Thyroid gland (tissue), 4 donors: Measurements from ENCODE around the gene DPP7. TPM values are rescaled to one million over a fixed set of nuclear protein-coding genes. Genes with fewer than 3 reads are reported as not detected.

Source experiments
- DNase-seq, 2 donors: peaks; one replicate each; pipeline ENCODE4 v3.0.0-alpha.2; 2019
- H3K27ac ChIP-seq, 3 donors: fragments of 200-600 bp; sonication (generic); 1 replicate in 2 of 3; 2 replicates in 1 of 3; pipeline ENCODE4 v1.5.1; 2016 to 2019; ENCODE audit warnings: mild to moderate bottlenecking in 1 of 3, moderate library complexity in 1 of 3
- H3K27me3 ChIP-seq: fragments of 200-600 bp; sonication (generic); one replicate; pipeline ENCODE4 v1.5.1; 2019
- H3K36me3 ChIP-seq, 2 donors: fragments of 200-600 bp; sonication (generic); one replicate each; pipeline ENCODE4 v1.5.1; 2016 to 2019
- H3K4me1 ChIP-seq, 2 donors: fragments of 200-600 bp; sonication (generic); one replicate each; pipeline ENCODE4 v1.5.1; 2017 to 2019
- H3K4me3 ChIP-seq, 3 donors: fragments of 200-600 bp; sonication (generic); replicated peaks in 1 of 3; 1 replicate in 2 of 3; 2 replicates in 1 of 3; pipeline ENCODE4 v1.5.1; 2016; ENCODE audit warnings: mild to moderate bottlenecking in 1 of 3
- H3K9me3 ChIP-seq: fragments of 200-600 bp; sonication (generic); one replicate; pipeline ENCODE4 v1.5.1; 2017
- POLR2A ChIP-seq, 2 donors: fragments of 450-650 bp; IDR thresholded peaks; one replicate each; pipeline ENCODE4 v1.6.1; 2017; ENCODE audit warnings: antibody characterized with exemption in 2 of 2, mild to moderate bottlenecking in 2 of 2, moderate library complexity in 1 of 2
- WGBS, 2 donors: methylation state at CpG; one replicate each; pipeline ENCODE4 v1.1.5; 2017; 5-methylcytosine and 5-hydroxymethylcytosine counted together
- intact Hi-C: fragments of 100-400 bp; cut with DNase I; formaldehyde crosslinking; loops from one replicate; pipeline ENCODE4 v1.15.1; 2023
- total RNA-seq, 4 donors: library from RNA; depleted of rRNA; stranded (reverse); fragments of >200 nt; gene quantifications; one replicate each; pipeline ENCODE4 v1.2.3, GENCODE V29; 2016
- TF ChIP-seq, protein P1 (sequence below), 6 experiments: fragments of 200-600 bp in 3 of 6; fragments of 450-650 bp in 3 of 6; sonication (generic) in 3 of 6; IDR thresholded peaks; one replicate each; pipeline ENCODE4 v1.5.1; 2016 to 2019; ENCODE audit warnings: antibody characterized with exemption in 6 of 6, mild to moderate bottlenecking in 2 of 6, inconsistent platforms in 1 of 6, moderate library complexity in 1 of 6

Gene DPP7
- total RNA-seq, 4 donors from 2014 or later = 120 to 209 (median 157) TPM

GRCh38 chr9:137116027-137116507, 1.5 kb upstream of the DPP7 start:
- DNase-seq = no peak
- Histone ChIP-seq H3K9me3 (no peaks in the 10 kb centered on the region), H3K27me3 (no peaks in the 10 kb centered on the region), H3K4me1 (peaks cover 5 to 10% of the 10 kb centered on the region in 2 donors), H3K27ac (no peak overlapping the region), H3K4me3 (no peak overlapping the region), H3K36me3 (peaks cover 4 to 13% of the 10 kb centered on the region in 2 donors)
- intact Hi-C loops = loop anchor here (5.0 kb wide), 1 partner anchor 116 kb away; the partner anchor contains the start of gene SLC34A3
- TF ChIP-seq, protein P1, sequence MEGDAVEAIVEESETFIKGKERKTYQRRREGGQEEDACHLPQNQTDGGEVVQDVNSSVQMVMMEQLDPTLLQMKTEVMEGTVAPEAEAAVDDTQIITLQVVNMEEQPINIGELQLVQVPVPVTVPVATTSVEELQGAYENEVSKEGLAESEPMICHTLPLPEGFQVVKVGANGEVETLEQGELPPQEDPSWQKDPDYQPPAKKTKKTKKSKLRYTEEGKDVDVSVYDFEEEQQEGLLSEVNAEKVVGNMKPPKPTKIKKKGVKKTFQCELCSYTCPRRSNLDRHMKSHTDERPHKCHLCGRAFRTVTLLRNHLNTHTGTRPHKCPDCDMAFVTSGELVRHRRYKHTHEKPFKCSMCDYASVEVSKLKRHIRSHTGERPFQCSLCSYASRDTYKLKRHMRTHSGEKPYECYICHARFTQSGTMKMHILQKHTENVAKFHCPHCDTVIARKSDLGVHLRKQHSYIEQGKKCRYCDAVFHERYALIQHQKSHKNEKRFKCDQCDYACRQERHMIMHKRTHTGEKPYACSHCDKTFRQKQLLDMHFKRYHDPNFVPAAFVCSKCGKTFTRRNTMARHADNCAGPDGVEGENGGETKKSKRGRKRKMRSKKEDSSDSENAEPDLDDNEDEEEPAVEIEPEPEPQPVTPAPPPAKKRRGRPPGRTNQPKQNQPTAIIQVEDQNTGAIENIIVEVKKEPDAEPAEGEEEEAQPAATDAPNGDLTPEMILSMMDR (IDR thresholded peaks at IDR 0.05) = no peak
- no peak for TF ChIP-seq POLR2A (IDR thresholded peaks at IDR 0.05)
- WGBS, 2 donors = 63% methylated on average over 3 of the region's 6 CpGs; no CpG with 5 or more reads in 1 of the 2 donors

DNA sequence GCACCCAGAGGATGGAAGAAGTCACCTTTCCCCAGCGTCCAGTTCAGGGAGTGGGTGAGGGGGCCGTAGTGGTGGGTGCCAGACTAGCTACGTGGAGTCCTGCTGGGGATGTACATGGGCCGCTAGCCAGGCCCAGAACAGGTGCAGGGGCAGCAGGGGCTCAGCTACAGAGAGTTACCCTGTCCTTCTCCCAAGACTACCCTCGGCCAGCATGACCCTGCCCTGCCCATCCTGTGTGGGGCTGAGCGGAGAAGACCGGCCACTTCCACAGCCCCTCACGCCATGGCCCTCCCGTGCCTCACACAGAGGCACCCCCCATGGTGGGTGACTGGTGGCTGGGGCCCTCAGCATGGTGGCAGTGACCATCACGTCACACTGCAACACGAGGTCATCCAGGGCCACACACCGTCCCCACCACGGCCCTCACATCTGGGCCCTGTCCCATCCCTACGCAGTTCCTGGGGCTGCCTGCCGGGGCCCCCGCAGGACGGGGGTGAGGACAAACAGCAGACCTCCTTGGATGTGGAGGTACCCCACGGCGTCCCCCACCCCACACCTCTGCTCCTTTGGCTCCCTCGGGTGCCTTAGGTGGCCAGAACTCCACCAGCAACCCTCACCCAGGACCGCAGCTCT, 977 bp upstream of the DPP7 start:
- Histone ChIP-seq H3K27me3 (no peaks in the 10 kb centered on the region), H3K4me1 (peaks cover 5 to 10% of the 10 kb centered on the region in 2 donors), H3K9me3 (no peaks in the 10 kb centered on the region), H3K4me3 (no peak overlapping the region), H3K36me3 (peaks cover 4 to 13% of the 10 kb centered on the region in 2 donors), H3K27ac (no peak overlapping the region)
- TF ChIP-seq POLR2A (IDR thresholded peaks at IDR 0.05) = no peak
- TF ChIP-seq, protein P1 (IDR thresholded peaks at IDR 0.05) = no peak
- intact Hi-C loops = loop anchor here (5.0 kb wide), 1 partner anchor 117 kb away; the partner anchor contains the start of gene SLC34A3
- 75 to 80% methylated on average over 14 to 16 of the region's 21 CpGs for WGBS, 2 donors
- no peak for DNase-seq

DNA sequence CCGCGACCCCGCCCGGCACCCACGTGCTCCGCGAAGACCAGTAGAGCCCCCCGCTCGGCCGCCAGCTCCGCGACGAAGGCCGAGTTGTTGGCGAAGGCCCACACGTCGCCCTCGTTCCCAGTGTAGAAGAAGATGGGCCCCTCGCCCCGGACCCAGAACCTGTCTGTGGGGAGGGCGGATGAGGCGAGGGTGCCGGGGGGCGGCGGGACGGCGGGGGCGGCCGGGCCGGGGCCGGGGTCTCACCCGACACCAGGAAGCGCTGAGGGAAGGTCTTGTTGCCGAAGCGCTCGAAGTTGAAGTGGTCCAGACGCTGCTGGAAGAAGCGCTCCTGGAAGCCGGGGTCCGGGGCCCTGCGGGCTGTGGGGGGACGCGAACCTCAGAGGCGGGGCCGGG, 317 bp downstream of the DPP7 start:
- DNase-seq = no peak
- Histone ChIP-seq H3K9me3 (no peaks in the 10 kb centered on the region), H3K36me3 (peaks cover 4 to 13% of the 10 kb centered on the region in 2 donors), H3K4me3 (peak overlapping the region; percentile 51 to 87 (median 53)), H3K27ac (no peak overlapping the region), H3K4me1 (peaks cover 5 to 10% of the 10 kb centered on the region in 2 donors), H3K27me3 (no peaks in the 10 kb centered on the region)
- TF ChIP-seq POLR2A (IDR thresholded peaks at IDR 0.05) = no peak
- TF ChIP-seq, protein P1 (IDR thresholded peaks at IDR 0.05) = no peak
- no CpG with 5 or more reads among the region's 45 CpGs for WGBS, 2 donors
- intact Hi-C loops = no loop called here

DNA sequence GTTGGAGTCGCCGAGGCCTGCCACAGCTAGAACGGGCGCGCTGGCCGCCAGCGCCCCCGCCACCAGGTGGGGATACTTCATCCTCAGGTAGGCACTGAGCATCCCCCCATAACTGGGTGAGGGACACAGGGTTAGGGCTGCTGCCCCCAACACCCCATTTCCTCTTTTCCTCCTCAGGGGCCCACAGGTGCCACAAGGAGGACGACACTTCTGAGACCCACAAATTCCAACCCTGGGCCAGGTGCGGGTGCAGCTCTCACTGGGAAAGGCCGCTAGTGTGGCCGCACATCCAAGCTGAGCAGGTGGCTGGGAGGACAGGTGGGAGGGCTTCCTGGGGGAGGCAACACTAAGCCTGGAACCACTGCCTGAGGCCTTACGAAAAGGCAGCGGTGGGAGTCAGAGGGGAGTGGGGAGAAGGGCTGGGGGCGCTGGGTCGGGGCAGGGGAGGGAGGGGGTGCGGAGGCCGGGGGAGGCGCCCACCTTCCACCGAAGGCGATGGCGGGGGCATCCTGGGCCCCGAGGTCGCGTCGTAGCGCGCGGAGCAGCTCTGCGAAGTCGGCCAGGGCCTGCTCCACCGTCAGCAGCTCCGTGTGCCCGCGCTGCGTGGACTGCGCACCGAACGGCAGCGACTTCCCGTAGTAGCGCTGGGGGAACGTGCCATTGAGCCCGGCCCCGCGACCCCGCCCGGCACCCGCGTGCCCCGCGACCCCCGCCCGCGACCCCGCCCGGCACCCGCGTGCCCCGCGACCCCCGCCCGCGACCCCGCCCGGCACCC, 961 bp downstream of the DPP7 start:
- no peak for TF ChIP-seq POLR2A (IDR thresholded peaks at IDR 0.05)
- TF ChIP-seq, protein P1 (IDR thresholded peaks at IDR 0.05) = no peak
- no peak for DNase-seq
- Histone ChIP-seq H3K27me3 (no peaks in the 10 kb centered on the region), H3K4me3 (peak overlapping the region in 1 of 3 donors; percentile 5), H3K27ac (no peak overlapping the region), H3K9me3 (no peaks in the 10 kb centered on the region), H3K36me3 (peaks cover 8 to 15% of the 10 kb centered on the region in 2 donors), H3K4me1 (peaks cover 5 to 10% of the 10 kb centered on the region in 2 donors)
- 66 to 77% methylated on average over 15 to 22 of the region's 66 CpGs for WGBS, 2 donors
- intact Hi-C loops = no loop called here
